HepG2 (cell line): ENCODE results near the gene ZFP36L2. TPM values are rescaled to one million over a fixed set of nuclear protein-coding genes. Genes with fewer than 3 reads are reported as not detected.
A peak's percentile ranks its signal among the peaks of the same experiment; 100 is the strongest.

Experiments
- AHDC1 ChIP-seq: sonication (generic); formaldehyde crosslinking; IDR thresholded peaks from 2 replicates; pipeline ENCODE4 v1.5.1; 2020; ENCODE audit warnings: mild to moderate bottlenecking, missing genetic modification reagents, borderline replicate concordance
- CENPBD1 ChIP-seq: sonication (generic); formaldehyde crosslinking; IDR thresholded peaks from 2 replicates; pipeline ENCODE4 v1.8.0; 2022; ENCODE audit warnings: missing genetic modification reagents, low read depth, mild to moderate bottlenecking, borderline replicate concordance
- HCFC1 ChIP-seq: fragments of 150-350 bp; IDR thresholded peaks from 2 replicates; pipeline ENCODE4 v1.6.1; 2014; ENCODE audit warnings: low read depth, low read length
- KDM6A ChIP-seq: IDR thresholded peaks from 2 replicates; pipeline ENCODE4 v1.6.1; 2016; ENCODE audit warnings: low read depth
- NCOA1 ChIP-seq: sonication (generic); formaldehyde crosslinking; IDR thresholded peaks from 2 replicates; pipeline ENCODE4 v1.9.0; 2021; ENCODE audit warnings: missing genetic modification reagents
- PAXIP1 ChIP-seq: sonication (generic); formaldehyde crosslinking; conservative IDR thresholded peaks from 2 replicates; pipeline ENCODE4 v1.4.0; 2020; ENCODE audit warnings: mild to moderate bottlenecking, missing genetic modification reagents, moderate library complexity
- POGZ ChIP-seq: sonication (generic); formaldehyde crosslinking; IDR thresholded peaks from 2 replicates; pipeline ENCODE4 v1.4.0; 2020; ENCODE audit warnings: mild to moderate bottlenecking, missing genetic modification reagents
- RBM39 ChIP-seq: fragments of 200-400 bp; formaldehyde crosslinking; IDR thresholded peaks from one replicate; pipeline ENCODE4 v1.6.1; 2018; ENCODE audit warnings: antibody characterized with exemption, mild to moderate bottlenecking, low read depth, low read length; ENCODE audit not compliant: poor library complexity, severe bottlenecking
- XRCC5 ChIP-seq: fragments of 200-400 bp; formaldehyde crosslinking; optimal IDR thresholded peaks from 2 replicates; pipeline ENCODE3; 2017; ENCODE audit warnings: mild to moderate bottlenecking, low read length
- ZBTB21 ChIP-seq: sonication (generic); formaldehyde crosslinking; IDR thresholded peaks from 2 replicates; pipeline ENCODE4 v1.4.0; 2020; ENCODE audit warnings: missing genetic modification reagents
- ZMYM4 ChIP-seq: sonication (generic); formaldehyde crosslinking; IDR thresholded peaks from 2 replicates; pipeline ENCODE4 v1.8.1; 2023; ENCODE audit warnings: mild to moderate bottlenecking, missing genetic modification reagents
- ZNF274 ChIP-seq: sonication (generic); formaldehyde crosslinking; IDR thresholded peaks from 2 replicates; pipeline ENCODE4 v1.5.1; 2020; ENCODE audit warnings: mild to moderate bottlenecking, missing genetic modification reagents
- ZNF292 ChIP-seq: sonication (generic); formaldehyde crosslinking; IDR thresholded peaks from 2 replicates; pipeline ENCODE4 v1.8.1; 2022; ENCODE audit warnings: mild to moderate bottlenecking, low read depth, missing genetic modification reagents, borderline replicate concordance
- ZNF296 ChIP-seq: sonication (generic); formaldehyde crosslinking; conservative IDR thresholded peaks from 2 replicates; pipeline ENCODE4 v1.5.0; 2020; ENCODE audit warnings: mild to moderate bottlenecking, missing genetic modification reagents
- ZNF430 ChIP-seq: sonication (generic); formaldehyde crosslinking; IDR thresholded peaks from 2 replicates; pipeline ENCODE4 v1.9.0; 2021; ENCODE audit warnings: mild to moderate bottlenecking, missing genetic modification reagents
- ZNF605 ChIP-seq: sonication (generic); formaldehyde crosslinking; IDR thresholded peaks from 2 replicates; pipeline ENCODE4 v1.8.0; 2022; ENCODE audit warnings: mild to moderate bottlenecking, missing genetic modification reagents
- polyA plus RNA-seq, 8 experiments: library from polyadenylated mRNA; depleted of rRNA in 3 of 8; stranded (reverse) in 7 of 8; unstranded in 1 of 8; fragments of >200 nt; fragmentation: Illumina TruSeq in 4 of 8; extraction: Trizol in 4 of 8; gene quantifications; 2 replicates each; pipeline versions ENCODE4 v1.2.1 to v1.2.3, GENCODE V29; 2011 to 2016; ENCODE audit warnings: low read depth in 4 of 8, missing spikeins in 1 of 8, mixed read lengths in 1 of 8; ENCODE audit not compliant: insufficient read depth in 1 of 8
- total RNA-seq, 5 experiments: library from RNA; depleted of rRNA; stranded (reverse); fragments of >200 nt; fragmentation: Illumina TruSeq; extraction: Trizol; gene quantifications; 2 replicates each; pipeline ENCODE4 v1.2.3, GENCODE V29; 2016; ENCODE audit warnings: low read depth in 1 of 5
- TF ChIP-seq, protein P1 (sequence below): sonication (generic); formaldehyde crosslinking; IDR thresholded peaks from 2 replicates; pipeline ENCODE4 v1.8.1; 2023; ENCODE audit warnings: missing genetic modification reagents, inconsistent platforms, borderline replicate concordance

The ZFP36L2 gene
- total and polyA plus RNA-seq, 2 of the 13 experiments (the other 11 are each of a cell fraction or from before 2014, with no cell fraction given): 11.2 to 21.8 TPM

GRCh38 chr2:43199492-43200488, 26.6 kb downstream of the ZFP36L2 start (continued):
- TF ChIP-seq ZNF274 (peak; percentile 87), ZMYM4 (CRISPR knock-in tag) (0 out of 2 replicates have a peak, but pooled peaks have one; percentile 24), PAXIP1 (peak; percentile 75), ZNF292 (CRISPR knock-in tag) (peak; percentile 96), XRCC5 (peak; percentile 92), HCFC1 (0 out of 2 replicates have a peak, but pooled peaks have one; percentile 7), ZNF430 (CRISPR knock-in tag) (peak; percentile 52; the same call in 1 of the 2 replicates), ZNF605 (peak; percentile 63; the same call in 1 of the 2 replicates), ZBTB21 (CRISPR knock-in tag) (0 out of 2 replicates have a peak, but pooled peaks have one; percentile 13), AHDC1 (CRISPR knock-in tag) (peak; percentile 16; the same call in 1 of the 2 replicates), KDM6A (0 out of 2 replicates have a peak, but pooled peaks have one; percentile 48), RBM39 (no peak), NCOA1 (CRISPR knock-in tag) (0 out of 2 replicates have a peak, but pooled peaks have one; percentile 44), ZNF296 (CRISPR knock-in tag) (peak; percentile 73; the same call in 1 of the 2 replicates), POGZ (CRISPR knock-in tag) (peak; percentile 46), CENPBD1 (CRISPR knock-in tag) (no peak)
- TF ChIP-seq, protein P1, sequence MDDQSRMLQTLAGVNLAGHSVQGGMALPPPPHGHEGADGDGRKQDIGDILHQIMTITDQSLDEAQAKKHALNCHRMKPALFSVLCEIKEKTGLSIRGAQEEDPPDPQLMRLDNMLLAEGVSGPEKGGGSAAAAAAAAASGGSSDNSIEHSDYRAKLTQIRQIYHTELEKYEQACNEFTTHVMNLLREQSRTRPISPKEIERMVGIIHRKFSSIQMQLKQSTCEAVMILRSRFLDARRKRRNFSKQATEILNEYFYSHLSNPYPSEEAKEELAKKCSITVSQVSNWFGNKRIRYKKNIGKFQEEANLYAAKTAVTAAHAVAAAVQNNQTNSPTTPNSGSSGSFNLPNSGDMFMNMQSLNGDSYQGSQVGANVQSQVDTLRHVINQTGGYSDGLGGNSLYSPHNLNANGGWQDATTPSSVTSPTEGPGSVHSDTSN (CRISPR knock-in tag): no peak
